OCI-LY3 (cell line): ENCODE data around the gene ANKRD44.

Experiments used
- H2AFZ ChIP-seq: fragments of 200-600, 300-600 bp; shearing (Covaris generic); 2 replicates; pipeline ENCODE4 v1.6.0; 2014; ENCODE audit warnings: antibody characterized with exemption, low read depth, low read length
- H3K27ac ChIP-seq: fragments of 200-600, 300-600 bp; sonication (generic); 2 replicates; pipeline ENCODE4 v1.5.1; 2014; ENCODE audit warnings: mild to moderate bottlenecking, low read length, moderate library complexity, mixed read lengths
- H3K27me3 ChIP-seq: fragments of 200-600, 300-600 bp; sonication (generic); 2 replicates; pipeline ENCODE4 v1.6.1; 2014; ENCODE audit warnings: low read depth, low read length, mixed read lengths
- H3K36me3 ChIP-seq: fragments of 200-600, 300-600 bp; sonication (generic); replicated peaks from 2 replicates; pipeline ENCODE3; 2014; ENCODE audit warnings: low read depth, low read length, mixed read lengths
- H3K4me1 ChIP-seq: fragments of 300-600, 200-600 bp; sonication (generic); 2 replicates; pipeline ENCODE4 v1.6.1; 2014; ENCODE audit warnings: low read length, mixed read lengths
- H3K4me2 ChIP-seq: fragments of 200-600, 300-600 bp; sonication (generic); 2 replicates; pipeline ENCODE4 v1.6.1; 2014; ENCODE audit warnings: low read length, mixed read lengths
- H3K4me3 ChIP-seq: fragments of 300-600, 200-600 bp; sonication (generic); 2 replicates; pipeline ENCODE4 v1.5.1; 2014; ENCODE audit warnings: antibody characterized with exemption, mild to moderate bottlenecking, low read length, moderate library complexity
- H3K79me2 ChIP-seq: fragments of 300-600, 200-600 bp; shearing (Covaris generic); 2 replicates; pipeline ENCODE4 v1.6.1; 2014; ENCODE audit warnings: mild to moderate bottlenecking, low read length, mixed read lengths
- H3K9ac ChIP-seq: fragments of 300-600, 200-600 bp; shearing (Covaris generic); 2 replicates; pipeline ENCODE4 v1.6.0; 2014; ENCODE audit warnings: mild to moderate bottlenecking, low read length, moderate library complexity
- H3K9me3 ChIP-seq: fragments of 200-600, 300-600 bp; shearing (Covaris generic); 2 replicates; pipeline ENCODE4 v1.6.1; 2014; ENCODE audit warnings: low read length, mixed read lengths; ENCODE audit not compliant: insufficient read depth
- H4K20me1 ChIP-seq: fragments of 200-600, 300-600 bp; sonication (generic); 2 replicates; pipeline ENCODE4 v1.6.1; 2016; ENCODE audit warnings: low read length, mixed read lengths; ENCODE audit not compliant: insufficient read depth
- EZH2phosphoT487 ChIP-seq: fragments of 200-600 bp; shearing (Covaris generic); IDR thresholded peaks from 2 replicates; pipeline ENCODE4 v1.6.1; 2018; ENCODE audit warnings: antibody characterized with exemption, mixed run types, low read depth
- TF ChIP-seq, protein P1 (sequence below): fragments of 200-600, 300-600 bp; sonication (generic); IDR thresholded peaks from 2 replicates; pipeline ENCODE4 v1.5.1; 2014; ENCODE audit warnings: antibody characterized with exemption, low read length, low read depth

ANKRD44 gene

DNA sequence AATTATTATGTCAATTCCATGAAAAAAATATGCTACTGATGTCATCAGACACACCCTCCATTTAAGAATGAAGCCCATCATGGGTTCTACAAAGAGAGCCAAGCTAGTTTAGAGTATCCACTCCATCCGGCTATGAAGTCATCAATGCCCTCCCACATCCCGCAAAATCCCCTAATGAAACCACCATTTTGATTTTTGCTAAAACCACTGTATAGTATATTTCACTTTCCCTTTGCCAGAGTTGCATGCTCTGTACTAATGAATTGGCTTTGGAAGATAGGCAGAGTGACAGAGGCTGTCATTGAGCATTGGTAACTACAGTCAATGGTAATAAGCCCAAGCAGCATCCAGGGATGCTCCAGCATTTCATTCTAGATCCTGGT is 118.6 kb downstream of the ANKRD44 start:
- Histone ChIP-seq H3K27ac (no peak overlapping the region), H3K27me3 (no peaks in the 10 kb centered on the region), H3K79me2 (no peaks in the 10 kb centered on the region), H3K4me3 (no peak overlapping the region), H4K20me1 (no peaks in the 10 kb centered on the region), H2AFZ (no peak overlapping the region), H3K36me3 (no peaks in the 10 kb centered on the region), H3K9ac (no peak overlapping the region), H3K9me3 (no peaks in the 10 kb centered on the region), H3K4me2 (peak overlapping the region; percentile 33), H3K4me1 (peaks cover 14% of the 10 kb centered on the region)
- TF ChIP-seq EZH2phosphoT487: no peak
- TF ChIP-seq, protein P1, sequence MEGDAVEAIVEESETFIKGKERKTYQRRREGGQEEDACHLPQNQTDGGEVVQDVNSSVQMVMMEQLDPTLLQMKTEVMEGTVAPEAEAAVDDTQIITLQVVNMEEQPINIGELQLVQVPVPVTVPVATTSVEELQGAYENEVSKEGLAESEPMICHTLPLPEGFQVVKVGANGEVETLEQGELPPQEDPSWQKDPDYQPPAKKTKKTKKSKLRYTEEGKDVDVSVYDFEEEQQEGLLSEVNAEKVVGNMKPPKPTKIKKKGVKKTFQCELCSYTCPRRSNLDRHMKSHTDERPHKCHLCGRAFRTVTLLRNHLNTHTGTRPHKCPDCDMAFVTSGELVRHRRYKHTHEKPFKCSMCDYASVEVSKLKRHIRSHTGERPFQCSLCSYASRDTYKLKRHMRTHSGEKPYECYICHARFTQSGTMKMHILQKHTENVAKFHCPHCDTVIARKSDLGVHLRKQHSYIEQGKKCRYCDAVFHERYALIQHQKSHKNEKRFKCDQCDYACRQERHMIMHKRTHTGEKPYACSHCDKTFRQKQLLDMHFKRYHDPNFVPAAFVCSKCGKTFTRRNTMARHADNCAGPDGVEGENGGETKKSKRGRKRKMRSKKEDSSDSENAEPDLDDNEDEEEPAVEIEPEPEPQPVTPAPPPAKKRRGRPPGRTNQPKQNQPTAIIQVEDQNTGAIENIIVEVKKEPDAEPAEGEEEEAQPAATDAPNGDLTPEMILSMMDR: no peak

DNA sequence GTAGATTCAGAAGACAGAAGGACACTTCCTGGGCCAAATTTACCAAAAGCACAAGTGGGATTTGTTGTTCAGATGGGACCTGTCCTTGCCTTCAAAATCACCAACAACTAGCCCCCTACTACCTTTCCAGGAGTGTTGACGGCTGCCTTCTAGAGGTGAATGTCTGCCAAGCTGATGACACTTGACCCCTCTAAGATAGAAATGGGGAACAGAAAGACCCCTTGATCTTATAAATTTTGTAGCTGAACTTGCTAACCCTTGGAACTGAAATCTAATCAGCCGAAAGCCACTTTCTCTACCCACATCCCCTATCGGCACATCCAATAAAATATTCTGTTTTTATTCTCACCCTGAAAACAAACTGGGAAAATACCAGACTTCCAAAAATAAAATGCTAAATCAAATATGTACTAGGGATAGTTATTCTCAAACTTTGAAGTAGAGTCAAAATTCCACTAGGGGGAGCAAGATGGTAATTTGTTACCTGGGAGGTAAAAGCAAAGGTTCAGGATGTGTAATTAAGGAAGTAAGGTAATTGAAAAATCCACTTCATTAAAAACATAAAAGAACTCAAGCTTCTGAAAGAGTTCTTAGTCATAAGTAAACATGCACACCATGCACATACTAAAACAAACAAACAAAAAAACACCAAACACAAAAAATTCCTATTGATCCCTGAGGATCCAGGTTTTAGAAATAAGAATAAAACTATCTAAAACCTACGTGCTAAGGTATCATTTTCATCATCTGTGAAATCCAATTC is 119.2 kb downstream of the ANKRD44 start:
- no peak overlapping the region for H3K27ac ChIP-seq
- H3K4me1 ChIP-seq: peaks cover 14% of the 10 kb centered on the region
- no peak overlapping the region for H3K4me3 ChIP-seq
- no peak for TF ChIP-seq EZH2phosphoT487
- TF ChIP-seq, protein P1: peak; percentile 89
- H3K79me2 ChIP-seq: no peaks in the 10 kb centered on the region
- no peaks in the 10 kb centered on the region for H3K9me3 ChIP-seq
- H3K4me2 ChIP-seq: peak overlapping the region; percentile 33
- no peaks in the 10 kb centered on the region for H3K27me3 ChIP-seq
- H3K9ac ChIP-seq: no peak overlapping the region
- H2AFZ ChIP-seq: no peak overlapping the region
- H4K20me1 ChIP-seq: no peaks in the 10 kb centered on the region
- no peaks in the 10 kb centered on the region for H3K36me3 ChIP-seq

DNA sequence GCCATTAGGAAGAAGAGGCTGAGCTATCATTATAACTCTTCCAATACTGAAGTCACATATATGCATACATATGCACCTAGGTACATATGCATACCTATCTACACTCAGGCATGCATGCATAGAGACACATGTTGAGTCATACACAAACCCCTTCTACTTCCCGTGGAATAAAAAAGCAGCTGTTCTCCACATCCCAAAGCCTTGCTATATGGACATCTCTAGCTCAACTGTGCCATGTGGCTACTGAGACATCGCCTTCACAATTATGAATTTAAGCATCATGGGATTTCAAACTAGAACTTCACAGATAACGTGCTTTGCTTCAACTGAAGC is 120.5 kb downstream of the ANKRD44 start:
- Histone ChIP-seq H3K36me3 (no peaks in the 10 kb centered on the region), H4K20me1 (no peaks in the 10 kb centered on the region), H2AFZ (no peak overlapping the region), H3K9me3 (no peaks in the 10 kb centered on the region), H3K9ac (no peak overlapping the region), H3K4me1 (peaks cover 14% of the 10 kb centered on the region), H3K27ac (no peak overlapping the region), H3K27me3 (no peaks in the 10 kb centered on the region), H3K79me2 (no peaks in the 10 kb centered on the region), H3K4me2 (no peak overlapping the region), H3K4me3 (no peak overlapping the region)
- no peak for TF ChIP-seq EZH2phosphoT487
- TF ChIP-seq, protein P1: no peak

DNA sequence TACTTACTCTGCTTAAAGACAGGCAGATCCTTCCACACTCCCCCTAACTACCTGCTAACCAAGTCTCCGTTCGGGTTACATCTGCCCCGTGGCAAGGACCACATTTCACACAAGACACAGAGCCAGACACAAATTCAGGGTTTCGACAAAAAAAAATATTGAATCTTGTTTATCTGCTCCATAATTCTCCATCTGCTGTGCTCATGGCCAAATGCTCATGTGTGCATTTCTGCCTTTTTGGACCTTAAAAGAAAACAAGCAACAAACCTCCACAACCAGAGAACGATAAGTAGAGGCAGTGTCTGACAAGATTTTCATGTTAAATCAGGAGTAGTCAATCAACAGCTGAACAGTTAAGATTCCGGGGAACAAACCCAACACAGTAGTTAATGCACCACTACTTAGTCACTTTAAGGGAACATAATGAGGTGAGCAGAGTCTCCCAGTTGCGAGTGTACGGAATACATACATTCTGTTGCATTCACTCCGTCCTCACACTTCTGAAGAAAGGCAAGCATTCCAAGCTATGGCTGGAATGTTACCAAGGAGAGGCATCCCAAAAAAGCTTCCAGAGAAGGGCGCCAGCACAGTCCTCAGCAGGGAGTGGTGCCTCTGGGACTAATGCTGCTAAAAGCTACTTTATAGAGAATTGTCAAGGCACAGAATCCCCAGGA is 121.0 kb downstream of the ANKRD44 start:
- Histone ChIP-seq H3K27me3 (no peaks in the 10 kb centered on the region), H3K4me3 (no peak overlapping the region), H3K9me3 (no peaks in the 10 kb centered on the region), H3K4me2 (no peak overlapping the region), H3K27ac (no peak overlapping the region), H3K79me2 (no peaks in the 10 kb centered on the region), H2AFZ (no peak overlapping the region), H3K9ac (no peak overlapping the region), H4K20me1 (no peaks in the 10 kb centered on the region), H3K4me1 (peaks cover 14% of the 10 kb centered on the region), H3K36me3 (no peaks in the 10 kb centered on the region)
- no peak for TF ChIP-seq EZH2phosphoT487
- TF ChIP-seq, protein P1: no peak
